ENCODE measurements around the gene PHACTR1. TPM values are rescaled to one million over a fixed set of nuclear protein-coding genes. Genes with fewer than 3 reads are reported as not detected.

PHACTR1 gene
- total and polyA plus RNA-seq, 2 of the 4 experiments (the other 2 are of a cell fraction): not detected

DNA sequence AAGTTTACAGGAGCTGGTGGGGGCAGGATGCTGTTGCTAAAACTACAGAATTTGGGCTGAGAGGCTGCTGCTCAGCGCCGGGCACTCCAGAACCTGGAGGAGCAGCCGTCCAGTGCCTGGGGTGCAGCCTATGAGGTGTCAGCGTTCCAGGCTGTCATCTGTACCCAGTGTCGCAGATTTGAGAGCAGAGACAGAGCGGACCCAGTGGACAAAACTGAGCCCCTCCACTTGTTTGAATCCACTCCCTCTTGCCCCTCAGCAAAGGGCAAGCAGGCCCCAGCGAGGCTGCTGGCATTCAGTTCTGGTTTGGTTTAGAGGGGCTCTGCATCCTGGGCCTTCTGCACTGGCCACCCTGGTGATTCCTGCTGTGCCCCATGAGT is 467.5 kb downstream of the PHACTR1 start:
- H2BK15ac ChIP-seq (ENCODE audit: low read depth, low read length): no peak overlapping the region
- intact Hi-C loops (cut with micrococcal nuclease): no loop called here
- no peaks in the 10 kb centered on the region; the same call in 1 of the 2 replicates for H3K4me1 ChIP-seq (ENCODE audit: control insufficient read depth, insufficient read depth, low read length)
- CTCF ChIA-PET: no interaction called here
- no peak overlapping the region for H3K23ac ChIP-seq (ENCODE audit: low read depth, low read length)
- peaks cover 9% of the 10 kb centered on the region; the same call in 1 of the 2 replicates for H3K27me3 ChIP-seq (ENCODE audit: control insufficient read depth, insufficient read depth, low read length)
- H3K36me3 ChIP-seq (ENCODE audit: control insufficient read depth, insufficient read depth, low read length): no peaks in the 10 kb centered on the region
- H2BK120ac ChIP-seq (ENCODE audit: low read depth, low read length): no peak overlapping the region
- H3K9me1 ChIP-seq (ENCODE audit: insufficient read depth, low read length): no peaks in the 10 kb centered on the region
- no peak overlapping the region for H3K56ac ChIP-seq (ENCODE audit: extremely low read depth, insufficient read depth, low read length)
- no peaks in the 10 kb centered on the region for H3K79me1 ChIP-seq (ENCODE audit: low read depth in 1 of 2, low read length in 2 of 2)
- no peak overlapping the region for H4K8ac ChIP-seq (ENCODE audit: low read depth in 2 of 2, low read length in 2 of 2)
- H3K9ac ChIP-seq (ENCODE audit: low read depth, low read length): no peak overlapping the region
- no peak overlapping the region for H2AFZ ChIP-seq (replicated peaks; ENCODE audit: low read length, poor library complexity)
- no peak overlapping the region for H3K4me2 ChIP-seq (ENCODE audit: low read depth, low read length)
- in situ Hi-C loops (cut with MboI; ENCODE audit: low sequenced_read_pairs): loop anchor here (25.0 kb wide), 1 partner anchor 353 kb away; no protein-coding TSS in a partner anchor
- H4K91ac ChIP-seq (ENCODE audit: insufficient read depth, low read depth, low read length): no peak overlapping the region
- H2BK5ac ChIP-seq (ENCODE audit: low read depth, low read length, poor library complexity, severe bottlenecking): no peak overlapping the region
- H2AK9ac ChIP-seq (replicated peaks; ENCODE audit: low read depth, low read length, poor library complexity): no peak overlapping the region
- no peaks in the 10 kb centered on the region for H4K20me1 ChIP-seq (ENCODE audit: insufficient read depth, low read length)
- no peak overlapping the region for H4K5ac ChIP-seq (ENCODE audit: low read depth, low read length)
- no peak overlapping the region for H3K4ac ChIP-seq (ENCODE audit: low read depth, low read length)
- POLR2A ChIA-PET (ENCODE audit: unreplicated experiment): no interaction called here
- BruUV-seq (replicated peaks): no TSS peak
- H3K14ac ChIP-seq (replicated peaks; ENCODE audit: low read depth, low read length): no peak overlapping the region
- ATAC-seq (ENCODE audit: low read depth) (no peak), DNase-seq (no peak)
- no peak overlapping the region for H3K4me3 ChIP-seq (ENCODE audit: insufficient read depth, low read depth, low read length)
- H2AK5ac ChIP-seq (ENCODE audit: low read depth, low read length): no peak overlapping the region
- H3K18ac ChIP-seq (ENCODE audit: low read depth, low read length): no peak overlapping the region
- no peaks in the 10 kb centered on the region for H3K9me3 ChIP-seq (ENCODE audit: control insufficient read depth, insufficient read depth, low read length)
- no peak overlapping the region for H3K27ac ChIP-seq (ENCODE audit: insufficient read depth, low read length)
- H2BK20ac ChIP-seq (ENCODE audit: low read depth, low read length): no peak overlapping the region
- TF ChIP-seq MXI1 (IDR thresholded peaks at IDR 0.05; ENCODE audit: borderline replicate concordance, low read depth, low read length): no peak
- TF ChIP-seq, protein P1, sequence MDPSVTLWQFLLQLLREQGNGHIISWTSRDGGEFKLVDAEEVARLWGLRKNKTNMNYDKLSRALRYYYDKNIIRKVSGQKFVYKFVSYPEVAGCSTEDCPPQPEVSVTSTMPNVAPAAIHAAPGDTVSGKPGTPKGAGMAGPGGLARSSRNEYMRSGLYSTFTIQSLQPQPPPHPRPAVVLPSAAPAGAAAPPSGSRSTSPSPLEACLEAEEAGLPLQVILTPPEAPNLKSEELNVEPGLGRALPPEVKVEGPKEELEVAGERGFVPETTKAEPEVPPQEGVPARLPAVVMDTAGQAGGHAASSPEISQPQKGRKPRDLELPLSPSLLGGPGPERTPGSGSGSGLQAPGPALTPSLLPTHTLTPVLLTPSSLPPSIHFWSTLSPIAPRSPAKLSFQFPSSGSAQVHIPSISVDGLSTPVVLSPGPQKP (IDR thresholded peaks at IDR 0.05; ENCODE audit: borderline replicate concordance, low read depth, low read length): no peak
- no peak for TF ChIP-seq RAD21 (IDR thresholded peaks at IDR 0.05; ENCODE audit: low read length)
- no peak for TF ChIP-seq POLR2A (IDR thresholded peaks at IDR 0.05; ENCODE audit: low read depth, low read length)
- TF ChIP-seq BHLHE40 (IDR thresholded peaks at IDR 0.05; ENCODE audit: low read depth, low read length): no peak
- no peak for TF ChIP-seq MAFK (IDR thresholded peaks at IDR 0.05; ENCODE audit: low read depth, low read length)
- no peak for TF ChIP-seq CHD1 (IDR thresholded peaks at IDR 0.05; ENCODE audit: low read depth, low read length)
- TF ChIP-seq, protein P2, sequence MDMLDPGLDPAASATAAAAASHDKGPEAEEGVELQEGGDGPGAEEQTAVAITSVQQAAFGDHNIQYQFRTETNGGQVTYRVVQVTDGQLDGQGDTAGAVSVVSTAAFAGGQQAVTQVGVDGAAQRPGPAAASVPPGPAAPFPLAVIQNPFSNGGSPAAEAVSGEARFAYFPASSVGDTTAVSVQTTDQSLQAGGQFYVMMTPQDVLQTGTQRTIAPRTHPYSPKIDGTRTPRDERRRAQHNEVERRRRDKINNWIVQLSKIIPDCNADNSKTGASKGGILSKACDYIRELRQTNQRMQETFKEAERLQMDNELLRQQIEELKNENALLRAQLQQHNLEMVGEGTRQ (IDR thresholded peaks at IDR 0.05; ENCODE audit: low read depth, low read length): no peak
- TF ChIP-seq CEBPB (IDR thresholded peaks at IDR 0.05; ENCODE audit: low read depth, low read length): no peak
- no peak for TF ChIP-seq FOS (IDR thresholded peaks at IDR 0.05; ENCODE audit: low read depth, low read length)
- TF ChIP-seq NFE2L2 (IDR thresholded peaks at IDR 0.05; ENCODE audit: low read depth, low read length): no peak
- TF ChIP-seq RCOR1 (IDR thresholded peaks at IDR 0.05; ENCODE audit: insufficient replicate concordance, low read length): no peak
- TF ChIP-seq, protein P3, sequence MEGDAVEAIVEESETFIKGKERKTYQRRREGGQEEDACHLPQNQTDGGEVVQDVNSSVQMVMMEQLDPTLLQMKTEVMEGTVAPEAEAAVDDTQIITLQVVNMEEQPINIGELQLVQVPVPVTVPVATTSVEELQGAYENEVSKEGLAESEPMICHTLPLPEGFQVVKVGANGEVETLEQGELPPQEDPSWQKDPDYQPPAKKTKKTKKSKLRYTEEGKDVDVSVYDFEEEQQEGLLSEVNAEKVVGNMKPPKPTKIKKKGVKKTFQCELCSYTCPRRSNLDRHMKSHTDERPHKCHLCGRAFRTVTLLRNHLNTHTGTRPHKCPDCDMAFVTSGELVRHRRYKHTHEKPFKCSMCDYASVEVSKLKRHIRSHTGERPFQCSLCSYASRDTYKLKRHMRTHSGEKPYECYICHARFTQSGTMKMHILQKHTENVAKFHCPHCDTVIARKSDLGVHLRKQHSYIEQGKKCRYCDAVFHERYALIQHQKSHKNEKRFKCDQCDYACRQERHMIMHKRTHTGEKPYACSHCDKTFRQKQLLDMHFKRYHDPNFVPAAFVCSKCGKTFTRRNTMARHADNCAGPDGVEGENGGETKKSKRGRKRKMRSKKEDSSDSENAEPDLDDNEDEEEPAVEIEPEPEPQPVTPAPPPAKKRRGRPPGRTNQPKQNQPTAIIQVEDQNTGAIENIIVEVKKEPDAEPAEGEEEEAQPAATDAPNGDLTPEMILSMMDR (conservative IDR thresholded peaks at IDR 0.05; ENCODE audit: low read depth, low read length): no peak
- no peak for TF ChIP-seq RFX5 (IDR thresholded peaks at IDR 0.05; ENCODE audit: low read depth, low read length)
- WGBS, 2 experiments (ENCODE audit: extremely low coverage in 2 of 2, insufficient read length in 1 of 2): no CpG with 5 or more reads among the region's 7 CpGs
- dilution Hi-C loops (cut with HindIII; ENCODE audit: low sequenced_read_pairs, unreplicated experiment): no loop called here
